Activated CD8-positive, alpha-beta memory T cell treated with anti-CD3 and anti-CD28 coated beads, Interleukin-2, amount 50 U/mL, for 1 hour (primary cell): ENCODE data around the gene MMS22L.

Source experiments
- DNase-seq: peaks from one replicate; pipeline ENCODE4 v3.0.0-alpha.2; 2020; ENCODE audit errors: extremely low read depth

MMS22L gene

GRCh38 chr6:97282726-97283617 lies at the start of gene MMS22L:
MMS22L (minus strand) TSS chr6:97283216; CDS start chr6:97282477, 739 bp downstream.
- peak; percentile 79 for DNase-seq

- no peak for DNase-seq
These were observed 39.8 kb upstream of the MMS22L start for GRCh38 chr6:97322811-97323210.

- DNase-seq, result no peak
These were observed 39.2 kb upstream of the MMS22L start for GRCh38 chr6:97322226-97322625.

- DNase-seq, result no peak
These were observed 34.0 kb upstream of the MMS22L start for GRCh38 chr6:97316978-97317377.

GRCh38 chr6:97312241-97312640 lies 29.2 kb upstream of the MMS22L start:
- DNase-seq, result no peak

GRCh38 chr6:97306544-97307320 lies 23.7 kb upstream of the MMS22L start:
- DNase-seq, result no peak

GRCh38 chr6:97305414-97306066 lies 22.5 kb upstream of the MMS22L start:
- no peak for DNase-seq

GRCh38 chr6:97304701-97305100 lies 21.7 kb upstream of the MMS22L start:
- DNase-seq, result no peak

- no peak for DNase-seq
These were observed 11.4 kb upstream of the MMS22L start for GRCh38 chr6:97294451-97294850.

GRCh38 chr6:97293198-97293696 lies 10.2 kb upstream of the MMS22L start:
- DNase-seq, result no peak

- no peak for DNase-seq
These were observed 9.7 kb upstream of the MMS22L start for GRCh38 chr6:97292671-97293070.

- DNase-seq, result no peak
These were observed 8.9 kb upstream of the MMS22L start for GRCh38 chr6:97291896-97292295.

- DNase-seq, result no peak
These were observed 6.3 kb upstream of the MMS22L start for GRCh38 chr6:97289332-97289731.

GRCh38 chr6:97288188-97288587 lies 5.2 kb upstream of the MMS22L start:
- no peak for DNase-seq

GRCh38 chr6:97282238-97282725 lies 734 bp downstream of the MMS22L start:
- no peak for DNase-seq

- no peak for DNase-seq
These were observed 2.2 kb downstream of the MMS22L start for GRCh38 chr6:97280766-97281165.

GRCh38 chr6:97275804-97276203 lies 7.2 kb downstream of the MMS22L start:
- no peak for DNase-seq

GRCh38 chr6:97269821-97270220 lies 13.2 kb downstream of the MMS22L start:
- DNase-seq, result no peak

GRCh38 chr6:97262676-97263075 lies 20.3 kb downstream of the MMS22L start:
- DNase-seq, result no peak

- no peak for DNase-seq
These were observed 36.2 kb downstream of the MMS22L start for GRCh38 chr6:97246842-97247241.

GRCh38 chr6:97240222-97240621 lies 42.8 kb downstream of the MMS22L start:
- DNase-seq, result no peak

- DNase-seq, result no peak
These were observed 51.1 kb downstream of the MMS22L start for GRCh38 chr6:97231911-97232310.
